ENCODE results near the gene RRAS2. TPM values are rescaled to one million over a fixed set of nuclear protein-coding genes. Genes with fewer than 3 reads are reported as not detected.

RRAS2 gene
- total RNA-seq, 5 donors from 2014 or later (not counting 1 experiment from before 2014, with no cell fraction given): 17.9 to 30.2 (median 18.5) TPM

- H3K36me3 ChIP-seq (ENCODE audit: control insufficient read depth in 2 of 2, extremely low read depth in 1 of 2, insufficient read depth in 1 of 2, low read length in 1 of 2): peaks cover 0 to 5% of the 10 kb centered on the region in 2 donors
- CTCF ChIA-PET: interaction anchor here (2.9 to 3.9 kb wide), 3 partner anchors 296 to 479 kb away, joined by 15 to 26 read pairs (median 21); no protein-coding TSS in a partner anchor
- POLR2A ChIA-PET: no interaction called here
- peaks cover 21 to 26% (median 22%) of the 10 kb centered on the region in 3 donors for H3K4me1 Mint-ChIP-seq
- no peak overlapping the region for H3K4me3 Mint-ChIP-seq
- H3K4me1 ChIP-seq (ENCODE audit: control insufficient read depth in 1 of 2, extremely low read depth in 1 of 2, insufficient read depth in 2 of 2, low read length in 2 of 2): peaks cover 12 to 17% of the 10 kb centered on the region in 2 experiments
- no peak overlapping the region for H3K27ac Mint-ChIP-seq
- WGBS (ENCODE audit: insufficient coverage): 79% methylated on average over 4 of the region's 5 CpGs
- no peaks in the 10 kb centered on the region for H3K9me3 ChIP-seq
- ATAC-seq (replicated peaks in 1 of 4) (no peak), DNase-seq (no peak)
- H3K4me3 ChIP-seq (ENCODE audit: control insufficient read depth in 1 of 2, extremely low read depth in 1 of 2, low read length in 1 of 2): no peak overlapping the region
- H3K27ac ChIP-seq (ENCODE audit: low read length): no peak overlapping the region
- H3K27me3 ChIP-seq (replicated peaks in 1 of 2; ENCODE audit: control insufficient read depth in 2 of 2, extremely low read depth in 1 of 2, insufficient read depth in 2 of 2, low read length in 1 of 2): no peaks in the 10 kb centered on the region
- H3K27me3 Mint-ChIP-seq: no peaks in the 10 kb centered on the region
- no peaks in the 10 kb centered on the region for H3K9me3 Mint-ChIP-seq
- H3K36me3 Mint-ChIP-seq: peaks cover 20% of the 10 kb centered on the region
Observed at GRCh38 chr11:14251754-14252153, 107.2 kb downstream of the RRAS2 start.

- no peaks in the 10 kb centered on the region for H3K27me3 ChIP-seq (replicated peaks in 1 of 2; ENCODE audit: control insufficient read depth in 2 of 2, extremely low read depth in 1 of 2, insufficient read depth in 2 of 2, low read length in 1 of 2)
- ChIA-PET POLR2A (interaction anchor here in 1 of 2 donors (0.7 kb wide), 1 partner anchor 8 kb away, joined by 5 read pairs; no protein-coding TSS in a partner anchor), CTCF (interaction anchor here (0.6 to 4.6 kb wide), 21 partner anchors 10 to 762 kb away, joined by 3 to 32 read pairs (median 4); no protein-coding TSS in a partner anchor)
- ATAC-seq (replicated peaks in 1 of 4) (peak; percentile 57 to 68 (median 65)), DNase-seq (peak; percentile 27 to 83 (median 62))
- WGBS (ENCODE audit: insufficient coverage): 20% methylated on average over 4 of the region's 10 CpGs
- H3K36me3 ChIP-seq (ENCODE audit: control insufficient read depth in 2 of 2, extremely low read depth in 1 of 2, insufficient read depth in 1 of 2, low read length in 1 of 2): no peaks in the 10 kb centered on the region
- peaks cover 12 to 17% of the 10 kb centered on the region in 2 experiments for H3K4me1 ChIP-seq (ENCODE audit: control insufficient read depth in 1 of 2, extremely low read depth in 1 of 2, insufficient read depth in 2 of 2, low read length in 2 of 2)
- peak overlapping the region in 1 of 2 donors; percentile 42 for H3K4me3 ChIP-seq (ENCODE audit: control insufficient read depth in 1 of 2, extremely low read depth in 1 of 2, low read length in 1 of 2)
- H3K27me3 Mint-ChIP-seq: no peaks in the 10 kb centered on the region
- peaks cover 21 to 26% (median 24%) of the 10 kb centered on the region in 3 donors for H3K4me1 Mint-ChIP-seq
- no peaks in the 10 kb centered on the region for H3K9me3 ChIP-seq
- H3K9me3 Mint-ChIP-seq: no peaks in the 10 kb centered on the region
- peak overlapping the region; percentile 22 to 79 (median 46) for H3K4me3 Mint-ChIP-seq
- no peak overlapping the region for H3K27ac ChIP-seq (ENCODE audit: low read length)
- no peaks in the 10 kb centered on the region for H3K36me3 Mint-ChIP-seq
- H3K27ac Mint-ChIP-seq: peak overlapping the region in 1 of 2 donors; percentile 58
Observed at GRCh38 chr11:14249121-14249963, 109.6 kb downstream of the RRAS2 start.

- Mint-ChIP-seq H3K27ac (peak overlapping the region in 1 of 2 donors; percentile 58), H3K4me3 (peak overlapping the region; percentile 22 to 79 (median 46)), H3K27me3 (no peaks in the 10 kb centered on the region), H3K4me1 (peaks cover 21 to 26% (median 24%) of the 10 kb centered on the region in 3 donors), H3K9me3 (no peaks in the 10 kb centered on the region), H3K36me3 (peaks cover 6% of the 10 kb centered on the region)
- POLR2A ChIA-PET: no interaction called here
- CTCF ChIA-PET: interaction anchor here (0.6 to 4.6 kb wide), 12 partner anchors 11 to 807 kb away, joined by 3 to 32 read pairs (median 4); no protein-coding TSS in a partner anchor
- 35% methylated on average over 4 of the region's 5 CpGs for WGBS (ENCODE audit: insufficient coverage)
- Histone ChIP-seq H3K9me3 (no peaks in the 10 kb centered on the region), H3K4me3 (ENCODE audit: control insufficient read depth in 1 of 2, extremely low read depth in 1 of 2, low read length in 1 of 2) (no peak overlapping the region), H3K27ac (ENCODE audit: low read length) (no peak overlapping the region), H3K27me3 (replicated peaks in 1 of 2; ENCODE audit: control insufficient read depth in 2 of 2, extremely low read depth in 1 of 2, insufficient read depth in 2 of 2, low read length in 1 of 2) (no peaks in the 10 kb centered on the region), H3K4me1 (ENCODE audit: control insufficient read depth in 1 of 2, extremely low read depth in 1 of 2, insufficient read depth in 2 of 2, low read length in 2 of 2) (peaks cover 12 to 17% of the 10 kb centered on the region in 2 experiments), H3K36me3 (ENCODE audit: control insufficient read depth in 2 of 2, extremely low read depth in 1 of 2, insufficient read depth in 1 of 2, low read length in 1 of 2) (no peaks in the 10 kb centered on the region)
- DNase-seq (peak in 25 of 35 experiments; percentile 4 to 45 (median 15)), ATAC-seq (replicated peaks in 1 of 4) (peak; percentile 57 to 79 (median 75))
Observed at GRCh38 chr11:14248580-14248981, 110.4 kb downstream of the RRAS2 start.

- peaks cover 21 to 26% (median 24%) of the 10 kb centered on the region in 3 donors for H3K4me1 Mint-ChIP-seq
- H3K27ac Mint-ChIP-seq: no peak overlapping the region
- 79% methylated on average over 2 of the region's 2 CpGs for WGBS (ENCODE audit: insufficient coverage)
- H3K9me3 ChIP-seq: no peaks in the 10 kb centered on the region
- H3K27ac ChIP-seq (ENCODE audit: low read length): no peak overlapping the region
- no peaks in the 10 kb centered on the region for H3K27me3 Mint-ChIP-seq
- POLR2A ChIA-PET: no interaction called here
- peaks cover 12 to 17% of the 10 kb centered on the region in 2 experiments for H3K4me1 ChIP-seq (ENCODE audit: control insufficient read depth in 1 of 2, extremely low read depth in 1 of 2, insufficient read depth in 2 of 2, low read length in 2 of 2)
- peaks cover 0 to 4% of the 10 kb centered on the region in 2 experiments for H3K27me3 ChIP-seq (replicated peaks in 1 of 2; ENCODE audit: control insufficient read depth in 2 of 2, extremely low read depth in 1 of 2, insufficient read depth in 2 of 2, low read length in 1 of 2)
- H3K9me3 Mint-ChIP-seq: no peaks in the 10 kb centered on the region
- H3K36me3 ChIP-seq (ENCODE audit: control insufficient read depth in 2 of 2, extremely low read depth in 1 of 2, insufficient read depth in 1 of 2, low read length in 1 of 2): no peaks in the 10 kb centered on the region
- H3K4me3 ChIP-seq (ENCODE audit: control insufficient read depth in 1 of 2, extremely low read depth in 1 of 2, low read length in 1 of 2): no peak overlapping the region
- CTCF ChIA-PET: interaction anchor here in 1 of 2 donors (4.6 kb wide), 1 partner anchor 473 kb away, joined by 32 read pairs; no protein-coding TSS in a partner anchor
- peaks cover 9% of the 10 kb centered on the region for H3K36me3 Mint-ChIP-seq
- DNase-seq (no peak), ATAC-seq (replicated peaks in 1 of 4) (no peak)
- no peak overlapping the region for H3K4me3 Mint-ChIP-seq
Observed at GRCh38 chr11:14245444-14245843, 113.5 kb downstream of the RRAS2 start.

- Mint-ChIP-seq H3K9me3 (no peaks in the 10 kb centered on the region), H3K27ac (no peak overlapping the region), H3K36me3 (peaks cover 9% of the 10 kb centered on the region), H3K4me1 (peaks cover 21 to 26% (median 24%) of the 10 kb centered on the region in 3 donors), H3K4me3 (no peak overlapping the region), H3K27me3 (no peaks in the 10 kb centered on the region)
- Histone ChIP-seq H3K4me3 (ENCODE audit: control insufficient read depth in 1 of 2, extremely low read depth in 1 of 2, low read length in 1 of 2) (no peak overlapping the region), H3K27me3 (replicated peaks in 1 of 2; ENCODE audit: control insufficient read depth in 2 of 2, extremely low read depth in 1 of 2, insufficient read depth in 2 of 2, low read length in 1 of 2) (peaks cover 0 to 4% of the 10 kb centered on the region in 2 experiments), H3K36me3 (ENCODE audit: control insufficient read depth in 2 of 2, extremely low read depth in 1 of 2, insufficient read depth in 1 of 2, low read length in 1 of 2) (no peaks in the 10 kb centered on the region), H3K9me3 (no peaks in the 10 kb centered on the region), H3K27ac (ENCODE audit: low read length) (no peak overlapping the region), H3K4me1 (ENCODE audit: control insufficient read depth in 1 of 2, extremely low read depth in 1 of 2, insufficient read depth in 2 of 2, low read length in 2 of 2) (peaks cover 12 to 17% of the 10 kb centered on the region in 2 experiments)
- ChIA-PET CTCF (interaction anchor here in 1 of 2 donors (4.6 kb wide), 1 partner anchor 472 kb away, joined by 32 read pairs; no protein-coding TSS in a partner anchor), POLR2A (interaction anchor here in 1 of 2 donors (0.6 kb wide), 1 partner anchor 524 kb away, joined by 4 read pairs; no protein-coding TSS in a partner anchor)
- DNase-seq: no peak
- WGBS (ENCODE audit: insufficient coverage): 95% methylated on average over 4 of the region's 8 CpGs
- no peak for ATAC-seq (replicated peaks in 1 of 4)
Observed at GRCh38 chr11:14244926-14245325, 114.1 kb downstream of the RRAS2 start.

- CTCF ChIA-PET: interaction anchor here in 1 of 2 donors (0.7 kb wide), 1 partner anchor 287 kb away, joined by 3 read pairs; no protein-coding TSS in a partner anchor
- POLR2A ChIA-PET: no interaction called here
- no peak overlapping the region for H3K27ac ChIP-seq (ENCODE audit: low read length)
- no peaks in the 10 kb centered on the region for H3K9me3 Mint-ChIP-seq
- no peak overlapping the region for H3K27ac Mint-ChIP-seq
- no peaks in the 10 kb centered on the region for H3K36me3 ChIP-seq (ENCODE audit: control insufficient read depth in 2 of 2, extremely low read depth in 1 of 2, insufficient read depth in 1 of 2, low read length in 1 of 2)
- H3K9me3 ChIP-seq: no peaks in the 10 kb centered on the region
- H3K36me3 Mint-ChIP-seq: peaks cover 9% of the 10 kb centered on the region
- 86% methylated on average over 4 of the region's 4 CpGs for WGBS (ENCODE audit: insufficient coverage)
- H3K4me1 ChIP-seq (ENCODE audit: control insufficient read depth in 1 of 2, extremely low read depth in 1 of 2, insufficient read depth in 2 of 2, low read length in 2 of 2): peaks cover 0 to under 1% of the 10 kb centered on the region in 2 experiments
- peaks cover 5 to 14% (median 12%) of the 10 kb centered on the region in 3 donors for H3K4me1 Mint-ChIP-seq
- H3K27me3 ChIP-seq (replicated peaks in 1 of 2; ENCODE audit: control insufficient read depth in 2 of 2, extremely low read depth in 1 of 2, insufficient read depth in 2 of 2, low read length in 1 of 2): peaks cover 0 to 4% of the 10 kb centered on the region in 2 experiments
- no peak overlapping the region for H3K4me3 Mint-ChIP-seq
- no peaks in the 10 kb centered on the region for H3K27me3 Mint-ChIP-seq
- ATAC-seq (replicated peaks in 1 of 4) (no peak), DNase-seq (no peak)
- H3K4me3 ChIP-seq (ENCODE audit: control insufficient read depth in 1 of 2, extremely low read depth in 1 of 2, low read length in 1 of 2): no peak overlapping the region
Observed at GRCh38 chr11:14242733-14243132, 116.2 kb downstream of the RRAS2 start.

All from T-cell (primary cell).